ENCODE data around the gene FJX1.

DNA sequence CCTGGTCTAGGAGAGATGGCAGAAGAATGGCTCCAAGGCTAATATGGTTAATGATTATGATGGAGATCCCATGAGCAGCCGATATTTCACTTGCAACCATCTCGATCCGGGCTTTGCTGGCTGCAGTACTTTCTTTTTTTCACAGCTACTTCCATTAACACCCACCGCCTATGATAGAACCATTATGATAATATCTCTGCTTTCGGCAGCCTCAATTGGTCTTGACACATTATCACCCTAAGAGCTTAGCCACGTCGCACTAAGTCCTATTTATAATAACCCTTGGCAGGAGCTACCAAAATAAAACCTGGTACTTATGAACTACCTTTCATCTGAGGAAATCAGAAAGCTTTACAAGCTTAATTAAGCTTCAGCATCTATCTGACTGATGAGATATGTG lies 7.6 kb upstream of the FJX1 start:
- TF ChIP-seq, protein P1, sequence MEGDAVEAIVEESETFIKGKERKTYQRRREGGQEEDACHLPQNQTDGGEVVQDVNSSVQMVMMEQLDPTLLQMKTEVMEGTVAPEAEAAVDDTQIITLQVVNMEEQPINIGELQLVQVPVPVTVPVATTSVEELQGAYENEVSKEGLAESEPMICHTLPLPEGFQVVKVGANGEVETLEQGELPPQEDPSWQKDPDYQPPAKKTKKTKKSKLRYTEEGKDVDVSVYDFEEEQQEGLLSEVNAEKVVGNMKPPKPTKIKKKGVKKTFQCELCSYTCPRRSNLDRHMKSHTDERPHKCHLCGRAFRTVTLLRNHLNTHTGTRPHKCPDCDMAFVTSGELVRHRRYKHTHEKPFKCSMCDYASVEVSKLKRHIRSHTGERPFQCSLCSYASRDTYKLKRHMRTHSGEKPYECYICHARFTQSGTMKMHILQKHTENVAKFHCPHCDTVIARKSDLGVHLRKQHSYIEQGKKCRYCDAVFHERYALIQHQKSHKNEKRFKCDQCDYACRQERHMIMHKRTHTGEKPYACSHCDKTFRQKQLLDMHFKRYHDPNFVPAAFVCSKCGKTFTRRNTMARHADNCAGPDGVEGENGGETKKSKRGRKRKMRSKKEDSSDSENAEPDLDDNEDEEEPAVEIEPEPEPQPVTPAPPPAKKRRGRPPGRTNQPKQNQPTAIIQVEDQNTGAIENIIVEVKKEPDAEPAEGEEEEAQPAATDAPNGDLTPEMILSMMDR (IDR thresholded peaks at IDR 0.05; ENCODE audit: low read length): no peak
- no peak for TF ChIP-seq EZH2 (IDR thresholded peaks at IDR 0.05; ENCODE audit: borderline replicate concordance, low read length)
